NCI-H1436 (cell line): Measurements from ENCODE around the gene COA3.

Experiments used
- DNase-seq: peaks from one replicate; lab custom pipeline; 2025; lab: John Stamatoyannopoulos, UW

COA3 gene

DNA sequence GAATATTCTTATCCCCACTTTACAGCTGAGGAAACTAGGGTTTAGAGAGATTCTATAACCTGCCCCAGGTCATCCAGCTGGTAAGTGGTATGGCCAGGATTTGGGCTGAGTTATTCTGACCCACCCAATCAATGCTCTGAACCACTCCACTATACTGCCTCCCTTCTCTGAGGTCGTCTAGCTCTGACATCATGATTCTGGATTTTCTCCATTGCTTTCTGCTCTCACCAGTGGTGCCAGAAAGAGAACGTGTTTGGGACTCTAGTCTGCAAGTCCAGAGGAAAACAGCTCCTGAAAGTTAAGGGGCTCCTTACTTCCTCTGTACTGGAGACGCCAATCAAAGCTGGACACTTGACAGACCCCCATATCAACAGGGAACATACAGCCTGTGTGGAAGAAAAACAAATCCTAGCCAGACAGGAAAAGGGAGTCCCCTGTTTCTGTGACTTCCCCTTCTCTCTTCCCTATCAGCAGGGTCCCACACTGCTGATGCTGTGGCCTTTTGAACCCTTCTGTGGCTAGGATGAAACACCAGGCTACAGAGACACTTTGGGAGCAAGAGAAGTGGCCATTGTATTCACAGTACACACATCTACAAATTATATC, 47.7 kb downstream of the COA3 start:
- no peak for DNase-seq

DNA sequence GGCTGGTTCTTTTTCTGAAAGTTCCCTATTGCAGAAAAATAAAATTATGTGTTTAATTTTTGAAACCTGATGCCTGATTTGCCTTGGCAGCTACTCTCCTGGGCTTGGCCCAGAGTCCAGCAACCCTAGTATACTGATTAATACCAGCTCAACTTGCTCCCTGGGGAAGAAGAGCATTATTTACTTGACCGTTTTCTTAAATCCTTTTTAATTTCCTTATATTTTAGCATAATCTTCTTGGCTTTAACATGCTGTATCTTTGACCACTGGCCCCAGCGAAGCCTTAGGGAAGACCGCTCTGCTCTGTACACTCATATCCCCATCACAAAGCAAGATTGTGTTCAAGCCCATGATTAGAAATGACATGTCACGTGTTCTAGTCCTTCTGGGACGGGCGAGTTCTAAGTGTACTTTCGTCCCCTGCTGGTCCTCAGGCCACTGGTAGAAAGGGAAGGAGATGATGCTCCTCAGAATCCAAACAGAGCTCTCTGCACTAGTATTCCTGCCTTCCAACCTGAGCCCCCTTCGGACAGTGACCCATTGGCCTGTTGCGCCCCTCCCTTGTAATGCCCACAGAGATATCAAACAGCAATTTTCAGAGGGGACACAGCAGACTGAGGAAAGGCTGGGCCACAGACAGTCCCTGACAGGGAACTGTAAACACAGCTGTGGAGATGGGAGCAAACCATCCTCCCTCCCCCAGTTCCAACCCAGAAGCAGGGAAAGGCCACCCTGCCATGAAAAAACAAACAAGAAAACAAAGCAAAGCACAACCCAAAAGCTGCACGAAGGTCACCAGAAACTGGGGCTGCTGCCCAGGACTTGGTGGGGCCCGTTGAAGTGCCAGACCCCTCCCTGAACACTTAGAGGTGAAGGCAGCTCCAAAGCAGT, 49.4 kb downstream of the COA3 start:
- no peak for DNase-seq

DNA sequence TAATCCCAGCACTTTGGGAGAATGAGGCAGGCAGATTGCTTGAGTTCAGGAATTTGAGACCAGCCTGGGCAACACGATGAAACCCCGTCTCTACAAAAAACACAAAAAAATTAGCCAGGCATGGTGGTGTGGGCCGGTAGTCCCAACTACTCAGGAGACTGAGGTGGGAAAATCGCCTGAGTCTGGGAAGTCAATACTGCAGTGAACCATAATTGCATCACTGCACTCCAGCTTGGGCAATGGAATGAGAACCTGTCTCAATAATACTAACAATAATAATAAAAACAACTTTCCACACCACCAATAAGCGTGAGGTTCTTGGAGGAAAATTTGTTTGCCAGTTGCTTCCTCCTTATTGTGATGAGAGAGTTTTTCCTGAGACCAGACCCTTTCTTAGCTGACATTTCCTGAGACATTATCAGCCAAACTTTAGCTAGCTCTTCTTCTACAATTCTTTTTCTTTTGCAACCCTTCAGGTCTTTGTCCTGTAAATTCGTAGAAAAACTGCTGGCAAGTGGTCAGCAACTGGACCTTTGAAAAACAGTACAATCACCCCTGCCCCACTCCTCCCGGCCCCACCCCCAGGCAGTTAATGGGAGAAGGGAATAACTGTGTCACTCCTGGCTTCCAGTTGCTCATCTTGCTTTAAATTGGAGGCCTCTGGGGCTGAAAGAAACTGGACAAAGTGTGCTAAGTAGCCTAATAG, 50.1 kb downstream of the COA3 start:
- DNase-seq: no peak
